ACC112 (cell line): ENCODE data around the gene HEMGN.

ENCODE experiments used
- H2AFZ ChIP-seq: fragments of 200-600 bp; sonication (generic); one replicate; pipeline ENCODE4 v1.6.0; 2017; ENCODE audit warnings: antibody characterized with exemption, low read length; ENCODE audit not compliant: unreplicated experiment
- H3K27ac ChIP-seq: fragments of 200-600 bp; sonication (generic); 2 replicates; pipeline ENCODE4 v1.5.1; 2014; ENCODE audit warnings: low read depth, mild to moderate bottlenecking, antibody characterized with exemption, low read length, moderate library complexity
- H3K27me3 ChIP-seq: fragments of 200-600 bp; sonication (generic); 2 replicates; pipeline ENCODE4 v1.6.1; 2014; ENCODE audit warnings: mild to moderate bottlenecking, antibody characterized with exemption, low read length, moderate library complexity, mixed read lengths; ENCODE audit not compliant: insufficient read depth
- H3K36me3 ChIP-seq: fragments of 200-600 bp; sonication (generic); 2 replicates; pipeline ENCODE4 v1.6.1; 2016; ENCODE audit warnings: mild to moderate bottlenecking, antibody characterized with exemption, low read length, moderate library complexity, mixed read lengths; ENCODE audit not compliant: insufficient read depth
- H3K4me1 ChIP-seq: fragments of 200-600 bp; sonication (generic); one replicate; pipeline ENCODE4 v1.6.1; 2016; ENCODE audit warnings: low read length, mixed read lengths; ENCODE audit not compliant: insufficient read depth, unreplicated experiment, control insufficient read depth
- H3K4me3 ChIP-seq: fragments of 200-600 bp; sonication (generic); 2 replicates; pipeline ENCODE4 v1.5.1; 2014; ENCODE audit warnings: mild to moderate bottlenecking, low read depth, low read length
- H3K79me2 ChIP-seq: fragments of 200-600 bp; sonication (generic); one replicate; pipeline ENCODE4 v1.6.0; 2016; ENCODE audit warnings: low read length; ENCODE audit not compliant: control insufficient read depth, unreplicated experiment, insufficient read depth

Gene HEMGN

DNA sequence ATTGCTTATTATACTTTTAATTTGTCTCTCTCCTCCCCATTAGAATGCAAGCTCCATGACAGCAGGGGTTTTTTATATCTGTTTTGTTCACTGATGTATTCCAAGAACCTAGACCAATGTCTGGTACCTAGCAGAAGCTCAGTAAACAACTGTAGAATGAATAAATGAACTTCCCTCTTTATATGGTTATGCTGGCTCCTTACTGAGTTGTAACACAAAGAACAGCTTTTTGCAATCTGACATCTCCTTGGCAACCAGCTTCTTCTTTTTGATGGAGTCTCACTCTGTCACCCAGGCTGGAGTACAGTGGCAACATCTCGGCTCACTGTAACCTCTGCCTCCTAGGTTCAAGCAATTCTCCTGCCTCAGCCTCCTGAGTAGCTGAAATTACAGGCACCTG is 29.3 kb downstream of the HEMGN start:
- H3K79me2 ChIP-seq = peaks cover 4% of the 10 kb centered on the region
- no peak overlapping the region for H3K4me3 ChIP-seq

DNA sequence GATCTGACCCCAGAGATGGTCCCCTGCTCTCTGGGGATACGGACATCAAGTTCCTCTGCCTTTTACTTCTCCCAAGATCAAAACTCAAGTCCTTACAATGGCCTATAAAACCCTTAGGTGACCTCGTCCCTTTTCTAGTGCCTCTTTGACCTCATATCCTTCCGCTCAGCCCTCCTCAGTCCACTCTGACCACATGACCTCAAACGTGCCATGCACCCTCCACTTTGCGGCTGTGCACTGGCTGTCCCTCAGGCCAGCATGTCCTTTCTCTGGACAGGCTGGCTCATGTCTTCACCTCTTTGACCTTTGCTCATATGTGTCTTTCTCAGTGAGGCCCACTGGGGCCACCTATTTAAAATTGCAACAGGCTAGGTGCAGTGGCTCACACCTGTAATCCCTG is 30.3 kb downstream of the HEMGN start:
- H3K4me1 ChIP-seq = no peaks in the 10 kb centered on the region
- no peak overlapping the region for H3K27ac ChIP-seq
- H3K4me3 ChIP-seq = no peak overlapping the region
- H3K79me2 ChIP-seq = peaks cover 4% of the 10 kb centered on the region
- no peak overlapping the region for H2AFZ ChIP-seq
- H3K36me3 ChIP-seq = peaks cover 9% of the 10 kb centered on the region; the same call in 1 of the 2 replicates
- H3K27me3 ChIP-seq = no peaks in the 10 kb centered on the region

More for the DNA sequence above, 29.3 kb downstream of the HEMGN start:
- Histone ChIP-seq H3K27me3 (no peaks in the 10 kb centered on the region), H2AFZ (no peak overlapping the region), H3K4me1 (no peaks in the 10 kb centered on the region), H3K27ac (no peak overlapping the region), H3K36me3 (peaks cover 9% of the 10 kb centered on the region; the same call in 1 of the 2 replicates)

DNA sequence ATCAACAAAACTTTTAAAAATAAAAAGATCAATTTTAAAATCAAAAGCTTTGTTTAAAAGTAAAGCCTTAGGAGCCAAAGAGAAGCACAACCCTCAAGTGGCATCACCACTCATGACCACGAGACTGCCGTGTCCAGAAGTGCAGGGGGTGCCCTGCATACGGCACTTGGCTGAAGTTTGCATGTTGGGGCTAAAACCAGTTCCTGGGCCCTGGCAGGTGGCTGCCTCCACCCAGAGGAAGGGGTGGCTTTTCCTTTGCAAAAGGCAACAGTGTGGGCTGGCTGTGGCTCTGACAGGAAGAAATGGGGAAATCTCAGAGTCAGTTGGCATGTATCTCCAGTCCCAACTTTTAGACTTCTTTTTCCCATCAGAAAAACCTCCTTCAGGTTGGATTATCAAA is 30.9 kb downstream of the HEMGN start:
- H2AFZ ChIP-seq = no peak overlapping the region
- peaks cover 4% of the 10 kb centered on the region for H3K79me2 ChIP-seq
- H3K36me3 ChIP-seq = peaks cover 9% of the 10 kb centered on the region; the same call in 1 of the 2 replicates
- no peaks in the 10 kb centered on the region for H3K4me1 ChIP-seq
- no peak overlapping the region for H3K27ac ChIP-seq
- H3K27me3 ChIP-seq = no peaks in the 10 kb centered on the region
- H3K4me3 ChIP-seq = no peak overlapping the region

DNA sequence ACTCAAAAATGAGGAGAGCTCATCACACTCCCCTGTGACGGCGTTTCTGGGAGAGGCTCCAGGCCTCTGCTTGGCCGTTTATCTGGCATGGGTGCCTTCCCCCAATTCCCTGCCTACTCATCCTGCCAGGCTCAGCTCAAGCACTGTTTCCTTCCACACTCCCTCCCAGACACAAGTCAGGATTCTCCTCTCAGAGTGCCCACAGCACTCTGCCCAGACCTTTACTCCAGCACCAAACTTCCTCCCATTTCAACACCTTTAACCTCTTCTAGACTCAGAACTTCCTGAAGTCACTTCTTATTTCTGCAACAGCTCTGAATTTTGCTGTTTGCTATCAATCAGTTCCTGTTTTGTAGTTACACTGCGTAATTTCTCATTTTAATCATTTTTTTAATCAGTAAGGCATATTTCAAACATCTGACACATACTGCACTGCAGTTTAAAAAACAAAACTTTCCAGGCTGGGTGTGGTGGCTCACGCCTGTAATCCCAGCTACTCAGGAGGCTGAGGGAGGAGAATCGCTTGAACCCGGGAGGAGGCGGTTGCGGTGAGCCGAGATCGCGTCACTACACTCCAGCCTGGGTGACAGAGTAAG is 31.6 kb downstream of the HEMGN start:
- H3K27me3 ChIP-seq = no peaks in the 10 kb centered on the region
- H3K79me2 ChIP-seq = peaks cover 4% of the 10 kb centered on the region
- peaks cover 5% of the 10 kb centered on the region; the same call in 1 of the 2 replicates for H3K36me3 ChIP-seq
- no peaks in the 10 kb centered on the region for H3K4me1 ChIP-seq
- no peak overlapping the region for H3K27ac ChIP-seq
- no peak overlapping the region for H2AFZ ChIP-seq
- H3K4me3 ChIP-seq = no peak overlapping the region

DNA sequence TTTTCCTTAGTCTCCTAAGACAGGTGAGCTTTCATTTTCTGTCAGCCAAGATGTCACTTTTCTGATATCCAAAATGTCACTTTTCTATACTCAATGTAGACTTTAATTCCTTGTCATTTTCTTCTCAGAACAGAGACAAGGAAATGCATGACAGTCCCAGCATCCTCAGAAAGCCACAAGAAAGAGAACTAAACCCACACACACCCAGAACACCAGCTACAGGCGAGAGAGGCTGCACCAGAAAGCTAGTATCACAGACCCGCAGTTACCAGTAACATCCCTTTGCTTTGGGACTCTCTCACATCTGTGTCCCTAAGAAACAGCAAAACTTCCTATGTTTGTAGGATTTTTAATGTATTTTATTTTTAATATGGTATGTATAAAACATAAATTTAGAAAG is 32.7 kb downstream of the HEMGN start:
- Histone ChIP-seq H3K27me3 (no peaks in the 10 kb centered on the region), H3K27ac (no peak overlapping the region), H3K4me3 (no peak overlapping the region), H2AFZ (no peak overlapping the region), H3K36me3 (0 out of 2 replicates have a peak, but pooled peaks cover 2% of the 10 kb centered on the region), H3K79me2 (peaks cover 4% of the 10 kb centered on the region), H3K4me1 (peaks cover 7% of the 10 kb centered on the region)

DNA sequence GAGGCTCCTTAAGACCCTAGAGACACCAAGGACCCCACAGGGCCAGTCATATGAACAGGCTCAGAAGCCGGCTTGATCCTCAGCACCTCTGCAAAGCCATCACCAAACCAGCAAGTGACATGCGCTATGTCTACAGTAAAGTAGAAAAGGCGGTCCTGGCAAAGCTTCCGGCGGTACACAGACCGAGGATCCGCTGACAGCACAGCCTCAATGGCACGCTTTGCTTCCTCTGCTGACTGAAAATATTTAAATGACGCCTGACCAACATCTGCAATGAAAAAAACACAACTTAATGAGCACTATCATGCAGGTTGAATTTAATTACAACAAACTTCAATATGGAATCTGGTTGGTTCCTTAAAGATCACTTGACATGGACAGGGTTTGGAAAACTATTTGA is 33.2 kb downstream of the HEMGN start:
- Histone ChIP-seq H3K27ac (no peak overlapping the region), H3K36me3 (no peaks in the 10 kb centered on the region), H3K4me1 (peaks cover 10% of the 10 kb centered on the region)

DNA sequence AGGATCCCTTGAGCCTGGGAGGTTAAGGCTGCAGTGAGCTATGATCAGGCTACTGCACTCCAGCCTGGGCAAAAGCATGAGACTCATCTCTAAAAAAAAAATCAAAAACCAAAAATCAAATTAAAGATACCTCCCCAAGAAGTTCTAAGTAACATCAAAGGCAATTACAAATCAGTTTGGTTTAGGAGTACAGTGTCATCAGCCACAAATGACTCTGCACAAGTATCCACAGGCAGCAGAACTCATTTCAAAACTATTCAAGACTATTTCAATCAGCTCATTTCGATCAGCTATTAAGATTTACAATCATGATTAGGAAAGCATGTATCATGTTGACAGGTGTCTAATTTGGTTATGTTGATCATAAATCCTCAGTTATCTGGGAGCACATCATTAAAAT is 34.8 kb downstream of the HEMGN start:
- H3K4me1 ChIP-seq = peaks cover 10% of the 10 kb centered on the region
- H3K27me3 ChIP-seq = no peaks in the 10 kb centered on the region
- H3K27ac ChIP-seq = no peak overlapping the region
- no peak overlapping the region for H3K4me3 ChIP-seq
- peaks cover 4% of the 10 kb centered on the region for H3K79me2 ChIP-seq
- H2AFZ ChIP-seq = no peak overlapping the region
- no peaks in the 10 kb centered on the region for H3K36me3 ChIP-seq

More for the DNA sequence above, 33.2 kb downstream of the HEMGN start:
- Histone ChIP-seq H3K79me2 (peaks cover 4% of the 10 kb centered on the region), H3K27me3 (no peaks in the 10 kb centered on the region), H3K4me3 (no peak overlapping the region), H2AFZ (no peak overlapping the region)

DNA sequence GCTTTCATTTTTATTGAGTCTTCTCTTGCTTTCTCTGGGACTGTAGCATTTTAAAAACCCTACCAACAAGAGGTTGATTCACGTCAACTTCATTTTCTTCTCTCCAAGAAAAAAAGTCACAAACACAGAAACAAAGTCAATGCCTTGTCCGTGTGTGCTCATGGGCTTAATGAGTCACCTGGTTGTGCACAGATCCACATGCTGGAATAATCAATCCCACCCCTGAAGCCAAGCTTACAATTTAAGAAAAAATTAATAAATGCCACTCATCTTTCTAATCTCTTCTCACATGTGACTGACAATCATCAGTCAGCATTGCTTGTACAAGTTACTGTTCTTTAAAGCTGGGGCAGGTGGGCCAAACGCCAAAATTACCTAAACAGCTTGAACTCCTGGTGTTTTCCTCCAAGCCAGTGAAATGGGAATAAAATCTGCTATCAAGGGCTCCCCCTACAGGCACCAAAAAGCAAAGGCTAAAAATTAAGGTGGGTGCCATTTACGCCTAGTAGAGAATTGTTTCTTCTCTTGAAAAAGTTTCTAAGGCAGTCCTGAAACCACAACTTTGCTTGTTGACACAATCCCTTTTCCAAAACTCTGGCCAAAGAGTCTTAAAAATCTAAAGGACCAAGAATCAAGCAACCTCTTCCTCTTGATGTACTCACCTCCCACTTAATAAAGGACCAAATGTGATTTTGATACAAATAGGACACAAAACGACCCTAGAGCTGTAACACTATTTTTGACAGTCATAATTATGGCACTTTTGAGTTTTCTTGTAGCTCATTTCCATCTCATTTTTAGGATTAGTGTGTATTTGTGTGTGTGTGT is 37.0 kb downstream of the HEMGN start:
- no peak overlapping the region for H3K4me3 ChIP-seq
- H2AFZ ChIP-seq = no peak overlapping the region
- H3K79me2 ChIP-seq = no peaks in the 10 kb centered on the region
- no peaks in the 10 kb centered on the region for H3K27me3 ChIP-seq
- no peaks in the 10 kb centered on the region for H3K36me3 ChIP-seq
- H3K27ac ChIP-seq = no peak overlapping the region
- H3K4me1 ChIP-seq = peaks cover 10% of the 10 kb centered on the region

DNA sequence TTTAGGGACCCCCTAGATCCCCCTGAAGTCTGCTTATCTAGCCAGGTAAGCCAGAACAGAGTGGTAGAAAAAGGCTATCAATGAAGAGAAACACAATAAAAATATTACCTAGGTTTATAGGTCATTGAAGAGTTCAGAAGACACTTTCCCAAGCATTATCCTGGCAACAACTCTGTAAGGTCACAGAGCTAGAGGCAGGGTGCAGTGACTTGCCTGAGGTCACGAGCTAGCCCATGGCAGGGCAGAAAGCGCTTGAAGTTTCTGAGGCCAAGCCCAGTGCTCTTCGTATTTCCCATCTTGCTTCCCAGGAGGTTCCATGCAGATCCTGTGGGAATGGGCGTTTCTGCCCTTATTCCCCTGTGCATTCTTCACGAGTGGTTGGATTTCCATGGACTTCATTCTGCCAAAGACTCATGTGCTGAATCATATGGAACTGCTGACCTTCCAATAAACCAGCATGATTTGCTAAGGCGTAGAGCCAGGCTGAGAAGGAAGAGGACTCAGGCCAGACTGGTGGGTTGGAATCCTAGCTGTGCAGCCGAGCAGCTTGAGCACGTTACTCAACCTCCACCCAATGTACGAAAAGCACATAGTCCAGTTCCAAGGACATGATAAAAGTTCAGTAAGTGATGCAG is 37.8 kb downstream of the HEMGN start:
- no peaks in the 10 kb centered on the region for H3K79me2 ChIP-seq
- no peaks in the 10 kb centered on the region for H3K27me3 ChIP-seq
- no peak overlapping the region for H3K27ac ChIP-seq
- no peak overlapping the region for H2AFZ ChIP-seq
- no peak overlapping the region for H3K4me3 ChIP-seq
- peaks cover 10% of the 10 kb centered on the region for H3K4me1 ChIP-seq
- no peaks in the 10 kb centered on the region for H3K36me3 ChIP-seq

DNA sequence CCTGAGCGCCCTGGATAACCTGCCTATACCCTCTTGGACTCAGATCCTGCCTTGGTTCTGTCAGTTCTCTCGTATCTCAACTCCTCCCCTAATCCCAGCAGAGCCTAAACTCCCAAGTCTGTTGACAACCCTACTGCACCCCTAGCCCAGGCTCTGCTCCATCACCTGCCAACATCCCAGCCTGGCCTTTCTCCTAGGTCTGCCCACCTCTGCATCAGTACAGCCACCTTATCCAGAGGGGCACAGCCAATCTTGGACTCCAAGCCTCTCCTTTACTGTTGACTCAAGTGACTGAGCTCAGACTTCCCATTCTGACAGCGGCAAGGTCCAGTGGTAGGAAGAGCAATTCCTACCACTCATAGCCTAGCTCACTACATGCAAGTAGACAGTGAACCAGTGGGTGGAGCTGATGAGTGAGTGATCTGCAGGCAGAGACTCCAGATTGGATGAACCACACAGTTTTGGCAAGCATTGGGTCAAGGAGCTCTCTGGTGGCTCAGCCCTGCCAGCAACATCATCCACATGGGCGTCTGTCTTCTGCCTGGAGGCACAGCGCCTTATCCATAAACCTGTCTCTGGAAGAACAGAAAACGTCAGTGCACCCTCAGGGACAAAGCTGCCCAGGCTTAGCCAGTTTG is 42.2 kb downstream of the HEMGN start:
- H3K4me1 ChIP-seq = peaks cover 8% of the 10 kb centered on the region
- H3K36me3 ChIP-seq = no peaks in the 10 kb centered on the region
- no peaks in the 10 kb centered on the region for H3K27me3 ChIP-seq
- no peak overlapping the region for H3K4me3 ChIP-seq
- H2AFZ ChIP-seq = no peak overlapping the region
- no peaks in the 10 kb centered on the region for H3K79me2 ChIP-seq
- no peak overlapping the region for H3K27ac ChIP-seq
